NCI-H2196 (cell line): ENCODE measurements around the gene COMMD8.

Source experiments
- DNase-seq: peaks from one replicate; lab custom pipeline; 2025; ENCODE audit not compliant: unreplicated experiment; lab: John Stamatoyannopoulos, UW

The COMMD8 gene

GRCh38 chr4:47473141-47473750 lies 9.7 kb upstream of the COMMD8 start:
- no peak for DNase-seq

GRCh38 chr4:47471591-47471990 lies 8.1 kb upstream of the COMMD8 start:
- DNase-seq, result no peak

- no peak for DNase-seq
Observed at GRCh38 chr4:47471064-47471463, 7.6 kb upstream of the COMMD8 start.

GRCh38 chr4:47469951-47470350 lies 6.4 kb upstream of the COMMD8 start:
- no peak for DNase-seq

- DNase-seq, result no peak
Observed at GRCh38 chr4:47468706-47469365, 5.3 kb upstream of the COMMD8 start.

GRCh38 chr4:47466056-47466785 lies 2.7 kb upstream of the COMMD8 start:
- DNase-seq, result no peak

- no peak for DNase-seq
Observed at GRCh38 chr4:47465004-47465403, 1.5 kb upstream of the COMMD8 start.

- DNase-seq, result no peak
Observed at GRCh38 chr4:47462799-47463234, 685 bp downstream of the COMMD8 start.

- DNase-seq, result no peak
Observed at GRCh38 chr4:47451657-47452056, 11.8 kb downstream of the COMMD8 start.

GRCh38 chr4:47444031-47444430 lies 19.5 kb downstream of the COMMD8 start:
- no peak for DNase-seq

- DNase-seq, result no peak
Observed at GRCh38 chr4:47442980-47443379, 20.5 kb downstream of the COMMD8 start.

- no peak for DNase-seq
Observed at GRCh38 chr4:47434931-47435330, 28.6 kb downstream of the COMMD8 start.

GRCh38 chr4:47432749-47433148 lies 30.8 kb downstream of the COMMD8 start:
- no peak for DNase-seq

- DNase-seq, result no peak
Observed at GRCh38 chr4:47427935-47428334, 35.6 kb downstream of the COMMD8 start.

GRCh38 chr4:47425628-47426027 lies 37.9 kb downstream of the COMMD8 start:
- DNase-seq, result no peak

GRCh38 chr4:47419296-47419695 lies 44.2 kb downstream of the COMMD8 start:
- no peak for DNase-seq

GRCh38 chr4:47418147-47418546 lies 45.4 kb downstream of the COMMD8 start:
- DNase-seq, result no peak

- DNase-seq, result no peak
Observed at GRCh38 chr4:47415719-47416118, 47.8 kb downstream of the COMMD8 start.

- no peak for DNase-seq
Observed at GRCh38 chr4:47413521-47413920, 50.0 kb downstream of the COMMD8 start.

- no peak for DNase-seq
Observed at GRCh38 chr4:47410271-47410670, 53.2 kb downstream of the COMMD8 start.

GRCh38 chr4:47406408-47406807 lies 57.1 kb downstream of the COMMD8 start:
- DNase-seq, result no peak
